ENCODE measurements around the gene ETV7. TPM values are rescaled to one million over a fixed set of nuclear protein-coding genes. Genes with fewer than 3 reads are reported as not detected.

ETV7 gene
- total and polyA plus RNA-seq, 2 of the 13 experiments (the other 11 are each of a cell fraction or from before 2014, with no cell fraction given) = not detected

DNA sequence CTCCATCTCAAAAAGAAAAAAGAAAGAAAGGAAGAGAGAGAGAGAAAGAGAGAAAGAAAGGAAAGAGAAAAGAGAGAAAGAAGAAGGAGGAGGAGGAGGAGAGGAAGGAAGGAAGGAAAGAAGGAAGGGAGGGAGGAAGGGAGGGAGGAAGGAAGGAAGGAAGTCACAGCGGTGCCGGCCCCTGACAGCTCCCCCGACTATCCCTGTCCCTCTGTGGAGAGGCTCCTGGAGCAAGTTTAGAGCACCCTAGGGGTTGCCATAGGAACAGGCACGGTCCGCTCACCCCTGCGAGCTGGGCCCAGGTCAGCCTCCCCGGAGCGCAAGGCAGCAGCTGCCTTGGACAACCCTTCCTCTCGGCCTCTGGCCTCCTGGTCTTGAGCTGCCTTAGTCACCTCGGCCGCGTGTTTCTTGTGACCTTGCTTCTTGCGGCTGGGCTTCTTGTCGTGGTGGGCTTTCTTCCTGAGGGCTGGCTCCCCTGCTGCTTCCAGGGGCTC is 57.6 kb downstream of the ETV7 start:
- Histone ChIP-seq H3K4me2 (ENCODE audit: low read depth, low read length) (no peak overlapping the region), H3K4me3 (replicated peaks in 1 of 3; ENCODE audit: insufficient read depth in 1 of 3, low read depth in 2 of 3, low read length in 3 of 3) (no peak overlapping the region), H3K27me3 (ENCODE audit: control insufficient read depth in 1 of 2, insufficient read depth in 2 of 2, low read length in 2 of 2) (peaks cover 4 to 45% of the 10 kb centered on the region in 2 experiments; a peak in 4 of 5 replicates), H3K4me1 (ENCODE audit: insufficient read depth, low read length) (peaks cover 11% of the 10 kb centered on the region), H4K20me1 (ENCODE audit: insufficient read depth, low read length) (no peaks in the 10 kb centered on the region), H3K27ac (ENCODE audit: extremely low read length, insufficient read depth, low read length) (no peak overlapping the region), H2AFZ (ENCODE audit: low read length) (no peak overlapping the region), H3K9ac (ENCODE audit: insufficient read depth, low read depth, low read length) (no peak overlapping the region), H3K9me3 (ENCODE audit: low read length) (no peaks in the 10 kb centered on the region), H3K79me2 (ENCODE audit: insufficient read depth, low read length) (no peaks in the 10 kb centered on the region), H3K36me3 (replicated peaks in 1 of 2; ENCODE audit: control insufficient read depth in 1 of 2, insufficient read depth in 2 of 2, low read length in 2 of 2) (no peaks in the 10 kb centered on the region; a peak in 1 of 5 replicates)
- CTCF ChIA-PET (ENCODE audit: low intra/inter-chr PET ratio, low total read pairs) = no interaction called here
- intact Hi-C loops (cut with micrococcal nuclease; ENCODE audit: unreplicated experiment) = no loop called here
- ATAC-seq (peak; percentile 42), DNase-seq (ENCODE audit: low spot score) (no peak), FAIRE-seq (no peak)
- 69% methylated on average over 14 of the region's 14 CpGs for WGBS (ENCODE audit: low lambda C conversion rate)
- no peak for TF ChIP-seq CBX1 (IDR thresholded peaks at IDR 0.05; ENCODE audit: low read depth)
- TF ChIP-seq, protein P1, sequence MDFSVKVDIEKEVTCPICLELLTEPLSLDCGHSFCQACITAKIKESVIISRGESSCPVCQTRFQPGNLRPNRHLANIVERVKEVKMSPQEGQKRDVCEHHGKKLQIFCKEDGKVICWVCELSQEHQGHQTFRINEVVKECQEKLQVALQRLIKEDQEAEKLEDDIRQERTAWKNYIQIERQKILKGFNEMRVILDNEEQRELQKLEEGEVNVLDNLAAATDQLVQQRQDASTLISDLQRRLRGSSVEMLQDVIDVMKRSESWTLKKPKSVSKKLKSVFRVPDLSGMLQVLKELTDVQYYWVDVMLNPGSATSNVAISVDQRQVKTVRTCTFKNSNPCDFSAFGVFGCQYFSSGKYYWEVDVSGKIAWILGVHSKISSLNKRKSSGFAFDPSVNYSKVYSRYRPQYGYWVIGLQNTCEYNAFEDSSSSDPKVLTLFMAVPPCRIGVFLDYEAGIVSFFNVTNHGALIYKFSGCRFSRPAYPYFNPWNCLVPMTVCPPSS (IDR thresholded peaks at IDR 0.05) = 0 out of 2 replicates have a peak, but pooled peaks have one; percentile 28
- TF ChIP-seq RORA (CRISPR knock-in tag; IDR thresholded peaks at IDR 0.05) = no peak
- in situ Hi-C loops (cut with HindIII; ENCODE audit: extremely low pct_ligation_motif_present, low pct_unique_long_range_greater_than_20kb) = no loop called here
- BruUV-seq (replicated peaks) = no TSS peak
- POLR2A ChIA-PET = no interaction called here

GRCh38 chr6:36328600-36328999 is 58.9 kb downstream of the ETV7 start:
- Histone ChIP-seq H3K27me3 (ENCODE audit: control insufficient read depth in 1 of 2, insufficient read depth in 2 of 2, low read length in 2 of 2) (peaks cover 0 to 32% of the 10 kb centered on the region in 2 experiments; a peak in 3 of 5 replicates), H3K4me1 (ENCODE audit: insufficient read depth, low read length) (no peaks in the 10 kb centered on the region), H3K4me2 (ENCODE audit: low read depth, low read length) (no peak overlapping the region), H3K9me3 (ENCODE audit: low read length) (no peaks in the 10 kb centered on the region), H3K36me3 (replicated peaks in 1 of 2; ENCODE audit: control insufficient read depth in 1 of 2, insufficient read depth in 2 of 2, low read length in 2 of 2) (no peaks in the 10 kb centered on the region; a peak in 1 of 5 replicates), H2AFZ (ENCODE audit: low read length) (no peak overlapping the region), H4K20me1 (ENCODE audit: insufficient read depth, low read length) (no peaks in the 10 kb centered on the region), H3K79me2 (ENCODE audit: insufficient read depth, low read length) (no peaks in the 10 kb centered on the region), H3K27ac (ENCODE audit: extremely low read length, insufficient read depth, low read length) (no peak overlapping the region), H3K9ac (ENCODE audit: insufficient read depth, low read depth, low read length) (no peak overlapping the region), H3K4me3 (replicated peaks in 1 of 3; ENCODE audit: insufficient read depth in 1 of 3, low read depth in 2 of 3, low read length in 3 of 3) (no peak overlapping the region)
- WGBS (ENCODE audit: low lambda C conversion rate) = 30% methylated on average over 7 of the region's 7 CpGs
- ChIA-PET POLR2A (no interaction called here), CTCF (ENCODE audit: low intra/inter-chr PET ratio, low total read pairs) (no interaction called here)
- no peak for DNase-seq (ENCODE audit: low spot score)
- intact Hi-C loops (cut with micrococcal nuclease; ENCODE audit: unreplicated experiment) = no loop called here
- no TSS peak for BruUV-seq (replicated peaks)
- FAIRE-seq = no peak
- no peak for ATAC-seq
- in situ Hi-C loops (cut with HindIII; ENCODE audit: extremely low pct_ligation_motif_present, low pct_unique_long_range_greater_than_20kb) = no loop called here
- TF ChIP-seq ZFP37 (CRISPR knock-in tag; IDR thresholded peaks at IDR 0.05; ENCODE audit: borderline replicate concordance) (no peak), POLR2AphosphoS5 (IDR thresholded peaks at IDR 0.05; ENCODE audit: low read depth, low read length) (no peak), ETV6 (CRISPR knock-in tag; conservative IDR thresholded peaks at IDR 0.05) (no peak), ZNF615 (CRISPR knock-in tag; IDR thresholded peaks at IDR 0.05; ENCODE audit: borderline replicate concordance) (no peak), MYNN (CRISPR knock-in tag; IDR thresholded peaks at IDR 0.05; ENCODE audit: low read depth) (no peak), SMARCC2 (IDR thresholded peaks at IDR 0.05) (no peak), PCBP1 (IDR thresholded peaks at IDR 0.05; ENCODE audit: borderline replicate concordance, low read depth, low read length) (no peak), TBP (CRISPR knock-in tag; IDR thresholded peaks at IDR 0.05) (no peak), RBFOX2 (IDR thresholded peaks at IDR 0.05; ENCODE audit: low read depth, low read length) (no peak), ETV5 (CRISPR knock-in tag; IDR thresholded peaks at IDR 0.05; ENCODE audit: borderline replicate concordance) (no peak), SP1 (IDR thresholded peaks at IDR 0.05) (no peak), SP1 (CRISPR knock-in tag; IDR thresholded peaks at IDR 0.05) (no peak), TEAD2 (CRISPR knock-in tag; IDR thresholded peaks at IDR 0.05) (no peak), ADNP (CRISPR knock-in tag; IDR thresholded peaks at IDR 0.05) (no peak), ZSCAN21 (CRISPR knock-in tag; IDR thresholded peaks at IDR 0.05; ENCODE audit: borderline replicate concordance) (no peak)
- TF ChIP-seq, protein P1 (IDR thresholded peaks at IDR 0.05) = no peak
